GM10248 (cell line): ENCODE data around the gene LPAR2.

Experiments
- CTCF ChIA-PET: fragments of 300-600 bp; sonication (Branson Sonifier 250); formaldehyde crosslinking; extraction: SDS; loops from one replicate; lab custom pipeline; 2021; ENCODE audit warnings: antibody characterized with exemption; lab: Yijun Ruan, JAX
- POLR2A ChIA-PET: fragments of 350-650 bp; sonication (Branson Sonifier 250); formaldehyde crosslinking; extraction: SDS; loops from one replicate; lab custom pipeline; 2020; ENCODE audit warnings: antibody characterized with exemption; lab: Yijun Ruan, JAX
- DNase-seq: peaks from one replicate; pipeline ENCODE4 v3.0.0; 2012; ENCODE audit errors: extremely low spot score
- CTCF ChIP-seq: IDR thresholded peaks from 2 replicates; pipeline ENCODE4 v1.5.1; 2012; ENCODE audit warnings: mild to moderate bottlenecking, low read depth; ENCODE audit errors: extremely low read depth, missing control alignments, control extremely low read depth

LPAR2 gene

GRCh38 chr19:19663256-19664120 lies 35.5 kb upstream of the LPAR2 start, which contains the start of gene ATP13A1:
ATP13A1 (minus strand) TSS chr19:19663676; CDS start chr19:19663666, 10 bp downstream.
- DNase-seq = peak; percentile 88
- ChIA-PET POLR2A (interaction anchor here (0.6 to 1.4 kb wide), 5 partner anchors 35 to 207 kb away, joined by 3 to 5 read pairs (median 3); partner anchors contain the start of genes ZNF253 and ZNF506), CTCF (interaction anchor here (0.9 to 2.2 kb wide), 6 partner anchors 8 to 238 kb away, joined by 3 to 7 read pairs (median 5); partner anchors contain the start of genes GMIP and NDUFA13)
- peak; percentile 16 for TF ChIP-seq CTCF

GRCh38 chr19:19662871-19663255 lies 34.8 kb upstream of the LPAR2 start:
- TF ChIP-seq CTCF = no peak
- CTCF ChIA-PET = interaction anchor here (0.9 to 2.2 kb wide), 7 partner anchors 8 to 239 kb away, joined by 3 to 7 read pairs (median 5); partner anchors contain the start of genes GMIP and NDUFA13
- no peak for DNase-seq
- POLR2A ChIA-PET = interaction anchor here (1.1 to 1.4 kb wide), 2 partner anchors 203 to 238 kb away, joined by 3 read pairs; partner anchors contain the start of genes ZNF253 and ZNF93

- TF ChIP-seq CTCF = no peak
- ChIA-PET POLR2A (interaction anchor here (1.1 to 1.4 kb wide), 2 partner anchors 203 to 238 kb away, joined by 3 read pairs; partner anchors contain the start of genes ZNF253 and ZNF93), CTCF (interaction anchor here (1.0 to 2.3 kb wide), 11 partner anchors 7 to 146 kb away, joined by 3 to 7 read pairs (median 5); partner anchors contain the start of genes GMIP and NDUFA13)
- no peak for DNase-seq
These were observed 34.3 kb upstream of the LPAR2 start for GRCh38 chr19:19662344-19662743.

GRCh38 chr19:19661675-19662251 lies 33.7 kb upstream of the LPAR2 start:
- TF ChIP-seq CTCF = no peak
- ChIA-PET POLR2A (interaction anchor here (1.1 kb wide), 1 partner anchor 239 kb away, joined by 3 read pairs; the partner anchor contains the start of gene ZNF93), CTCF (interaction anchor here (0.8 to 2.3 kb wide), 10 partner anchors 9 to 146 kb away, joined by 3 to 7 read pairs (median 4); partner anchors contain the start of genes GMIP and NDUFA13)

GRCh38 chr19:19661141-19661674 lies 33.2 kb upstream of the LPAR2 start:
- no peak for TF ChIP-seq CTCF
- DNase-seq = no peak
- POLR2A ChIA-PET = no interaction called here
- CTCF ChIA-PET = interaction anchor here (0.8 to 2.3 kb wide), 10 partner anchors 8 to 131 kb away, joined by 3 to 7 read pairs (median 4); partner anchors contain the start of gene GMIP

More at GRCh38 chr19:19661675-19662251, 33.7 kb upstream of the LPAR2 start:
- DNase-seq = peak; percentile 80

- DNase-seq = no peak
- TF ChIP-seq CTCF = no peak
- POLR2A ChIA-PET = no interaction called here
- CTCF ChIA-PET = interaction anchor here (1.4 kb wide), 1 partner anchor 16 kb away, joined by 5 read pairs; the partner anchor contains the start of gene GMIP
These were observed 31.7 kb upstream of the LPAR2 start for GRCh38 chr19:19659646-19660245.
